Mesodermal cell (in vitro differentiated cells): ENCODE data around the gene HABP2.

Experiments
- H3K27ac ChIP-seq: 2 replicates; pipeline ENCODE4 v1.7.0; 2013; ENCODE audit warnings: mild to moderate bottlenecking, low read depth, low read length, moderate library complexity; ENCODE audit not compliant: severe bottlenecking
- H3K36me3 ChIP-seq: 2 replicates; pipeline ENCODE4 v1.7.1; 2013; ENCODE audit warnings: mild to moderate bottlenecking, low read length, moderate library complexity; ENCODE audit not compliant: control insufficient read depth, insufficient read depth
- H3K4me1 ChIP-seq: one replicate; pipeline ENCODE4 v1.7.1; 2013; ENCODE audit warnings: mild to moderate bottlenecking, low read length; ENCODE audit not compliant: insufficient read depth, control insufficient read depth, poor library complexity, severe bottlenecking
- H3K4me3 ChIP-seq: 2 replicates; pipeline ENCODE4 v1.7.0; 2013; ENCODE audit warnings: low read length, control low read depth, mild to moderate bottlenecking; ENCODE audit not compliant: insufficient read depth, poor library complexity, severe bottlenecking; ENCODE audit errors: extremely low read depth
- H3K9me3 ChIP-seq: 2 replicates; pipeline ENCODE4 v1.7.1; 2013; ENCODE audit warnings: mild to moderate bottlenecking, low read length, moderate library complexity; ENCODE audit not compliant: control insufficient read depth
- WGBS, 2 experiments: methylation state at CpG; one replicate each; pipeline ENCODE4 v1.1.5; 2013; ENCODE audit warnings: missing lambda C conversion rate in 2 of 2; ENCODE audit not compliant: insufficient coverage in 2 of 2; 5-methylcytosine and 5-hydroxymethylcytosine counted together

The HABP2 gene

DNA sequence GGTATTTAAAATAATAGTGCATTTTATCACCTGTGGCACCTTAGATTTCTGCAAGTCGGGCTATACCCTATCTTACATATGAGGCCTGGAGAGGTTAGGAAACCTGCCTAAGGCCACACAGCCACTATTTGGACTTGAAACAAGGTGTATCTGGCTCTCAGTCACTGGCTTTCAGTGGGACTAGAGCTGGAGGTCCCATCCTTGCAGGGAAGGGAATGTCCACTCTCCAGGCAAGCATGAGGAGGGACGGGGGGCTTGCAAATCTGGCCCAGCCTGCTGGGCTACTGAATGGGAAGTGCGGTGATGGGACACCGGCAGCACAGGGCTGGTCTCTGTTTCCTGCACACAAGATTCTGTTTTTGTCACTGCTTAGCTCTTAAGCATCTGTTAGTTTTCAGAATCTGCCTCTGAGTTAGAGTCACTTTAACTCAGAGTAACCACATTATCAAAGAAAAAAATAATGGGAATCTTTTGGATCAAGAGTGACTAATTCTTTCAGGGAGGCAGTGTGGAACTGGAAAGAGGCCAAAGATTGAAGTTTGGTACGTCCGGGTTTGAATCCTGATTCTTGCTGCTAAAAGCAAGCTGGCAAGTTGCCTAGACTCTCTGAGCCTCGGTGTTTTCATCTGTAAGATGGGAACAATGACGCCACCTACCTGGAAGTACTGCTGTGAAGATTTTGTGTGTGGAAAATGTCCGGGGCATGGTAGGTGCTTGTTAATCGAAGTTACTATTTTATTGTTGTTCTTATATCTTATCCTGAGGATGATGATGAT is 33.8 kb upstream of the HABP2 start:
- H3K36me3 ChIP-seq, result no peaks in the 10 kb centered on the region
- H3K4me3 ChIP-seq, result no peak overlapping the region
- no peaks in the 10 kb centered on the region for H3K9me3 ChIP-seq
- H3K4me1 ChIP-seq, result no peaks in the 10 kb centered on the region
- 92 to 96% methylated on average over 7 to 10 of the region's 10 CpGs for WGBS, 2 experiments
- no peak overlapping the region for H3K27ac ChIP-seq

DNA sequence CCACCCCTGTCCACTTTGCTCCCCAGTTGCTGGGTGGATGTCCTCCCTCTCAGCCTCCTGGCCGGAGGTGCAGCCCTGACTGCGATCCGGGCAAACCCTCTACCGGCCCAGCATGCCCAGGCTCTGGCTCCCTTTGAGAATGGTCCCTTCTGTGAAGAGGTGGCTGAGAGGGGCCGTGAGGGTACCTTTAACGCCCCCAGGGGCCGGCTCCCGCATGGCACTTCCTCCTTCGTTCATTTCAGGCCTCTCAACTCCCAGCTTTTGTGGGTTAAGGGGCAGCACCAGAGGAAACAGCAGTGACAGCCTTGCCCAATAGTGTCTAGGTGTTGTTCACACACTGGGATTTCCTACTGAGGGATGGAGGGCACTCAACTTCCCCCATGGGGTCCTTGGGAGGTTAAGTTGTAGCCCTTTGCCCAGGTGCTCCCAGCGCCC is 33.2 kb upstream of the HABP2 start:
- Histone ChIP-seq H3K36me3 (no peaks in the 10 kb centered on the region), H3K27ac (no peak overlapping the region), H3K4me3 (no peak overlapping the region), H3K4me1 (peaks cover 6% of the 10 kb centered on the region), H3K9me3 (no peaks in the 10 kb centered on the region)
- 88 to 97% methylated on average over 8 to 9 of the region's 10 CpGs for WGBS, 2 experiments

- H3K4me3 ChIP-seq, result no peak overlapping the region
- H3K9me3 ChIP-seq, result no peaks in the 10 kb centered on the region
- WGBS, 2 experiments, result 87 to 94% methylated on average over 2 of the region's 2 CpGs
Measured at GRCh38 chr10:113520261-113520660, 32.6 kb upstream of the HABP2 start.

DNA sequence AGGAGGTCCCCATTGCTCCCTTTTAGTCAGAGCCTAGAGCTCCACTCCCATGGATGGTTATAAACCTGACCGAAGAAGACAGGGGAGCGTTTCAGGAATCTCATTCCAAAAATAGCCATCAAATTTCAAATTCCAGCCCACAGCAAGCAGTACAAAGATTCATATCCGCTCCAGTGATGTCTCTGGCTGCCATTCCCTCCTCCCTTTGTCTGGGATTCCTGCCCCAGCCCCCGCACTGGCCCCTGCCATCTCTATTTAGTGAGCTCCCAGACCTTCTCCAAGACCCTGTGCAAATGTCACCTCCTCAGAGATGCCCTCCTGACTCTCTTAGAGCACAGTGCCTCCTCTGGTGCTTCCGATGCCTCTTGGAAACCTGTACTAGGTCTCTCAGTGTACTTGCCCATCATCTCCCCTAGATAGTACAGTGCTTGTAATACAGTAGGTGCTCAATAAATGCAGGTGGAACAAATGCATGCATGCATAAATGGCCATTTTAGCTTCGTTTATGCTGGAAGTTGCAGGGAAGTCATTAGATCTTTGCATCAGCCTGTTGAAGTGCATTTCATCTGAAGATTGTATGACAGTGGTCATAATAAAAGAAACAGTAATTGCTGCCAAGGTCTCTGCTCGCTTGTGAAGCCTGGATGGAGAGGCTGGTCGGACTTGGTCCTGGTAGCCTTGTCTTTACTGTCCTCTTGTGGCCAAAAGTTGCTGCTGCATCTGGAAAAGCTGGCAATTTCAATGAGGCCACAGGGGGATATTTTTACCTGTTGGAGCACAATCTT is 32.0 kb upstream of the HABP2 start:
- Histone ChIP-seq H3K27ac (no peak overlapping the region), H3K9me3 (no peaks in the 10 kb centered on the region), H3K36me3 (no peaks in the 10 kb centered on the region), H3K4me1 (peaks cover 12% of the 10 kb centered on the region), H3K4me3 (no peak overlapping the region)
- WGBS, 2 experiments, result 29 to 61% methylated on average over 4 to 8 of the region's 8 CpGs

More at GRCh38 chr10:113520261-113520660, 32.6 kb upstream of the HABP2 start:
- H3K4me1 ChIP-seq, result peaks cover 9% of the 10 kb centered on the region
- H3K36me3 ChIP-seq, result no peaks in the 10 kb centered on the region
- H3K27ac ChIP-seq, result no peak overlapping the region

DNA sequence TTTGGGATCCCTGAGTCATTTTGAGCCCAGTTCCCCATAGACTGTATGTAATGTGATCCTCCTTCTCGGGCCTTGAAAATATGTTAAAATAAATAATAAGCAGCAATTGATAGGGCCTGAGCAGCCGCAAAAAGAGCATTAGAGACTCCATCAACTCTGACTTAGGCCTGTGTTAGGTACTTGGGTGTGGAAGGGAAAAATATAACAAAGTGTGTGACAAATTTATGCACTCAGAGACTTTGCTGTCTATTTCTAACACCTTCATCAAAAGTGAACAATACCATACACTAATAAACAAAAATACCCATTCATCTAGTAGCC is 31.4 kb upstream of the HABP2 start:
- H3K4me3 ChIP-seq, result no peak overlapping the region
- H3K36me3 ChIP-seq, result no peaks in the 10 kb centered on the region
- no peak overlapping the region for H3K27ac ChIP-seq
- H3K9me3 ChIP-seq, result no peaks in the 10 kb centered on the region
- WGBS, 2 experiments, result 0 to 100% methylated on average over 1 of the region's 2 CpGs
- peaks cover 12% of the 10 kb centered on the region for H3K4me1 ChIP-seq

- H3K4me1 ChIP-seq, result peaks cover 12% of the 10 kb centered on the region
- 94 to 100% methylated on average over 1 to 4 of the region's 4 CpGs for WGBS, 2 experiments
- H3K9me3 ChIP-seq, result no peaks in the 10 kb centered on the region
- no peak overlapping the region for H3K27ac ChIP-seq
- H3K36me3 ChIP-seq, result no peaks in the 10 kb centered on the region
- no peak overlapping the region for H3K4me3 ChIP-seq
Measured at GRCh38 chr10:113522460-113522859, 30.4 kb upstream of the HABP2 start.

GRCh38 chr10:113523071-113523470 is 29.8 kb upstream of the HABP2 start:
- H3K4me1 ChIP-seq, result peaks cover 12% of the 10 kb centered on the region
- H3K27ac ChIP-seq, result no peak overlapping the region
- WGBS, 2 experiments, result 83% methylated on average over 5 of the region's 5 CpGs
- no peak overlapping the region for H3K4me3 ChIP-seq
- H3K36me3 ChIP-seq, result no peaks in the 10 kb centered on the region
- no peaks in the 10 kb centered on the region for H3K9me3 ChIP-seq

DNA sequence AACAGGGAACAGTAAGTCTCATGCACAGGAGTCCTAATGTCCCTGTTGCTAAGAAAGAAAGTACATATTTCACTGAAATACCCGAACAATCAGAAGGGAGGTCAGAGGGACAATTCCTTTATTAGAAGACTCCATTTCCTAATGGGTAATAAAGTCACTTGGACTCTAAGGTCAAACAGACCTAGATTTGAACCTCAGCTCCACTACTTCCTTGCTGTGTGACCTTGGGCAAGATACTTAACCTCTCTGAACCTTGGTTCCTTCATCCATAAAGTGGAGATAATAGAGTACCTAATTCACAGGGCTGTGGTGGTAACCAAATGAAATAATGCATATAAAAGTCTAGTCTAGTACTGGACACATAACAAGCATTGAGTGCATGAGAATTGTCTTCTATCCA is 29.2 kb upstream of the HABP2 start:
- Histone ChIP-seq H3K27ac (no peak overlapping the region), H3K4me3 (no peak overlapping the region)
- WGBS, 2 experiments, result 100% methylated on average over 1 of the region's 1 CpG; no CpG with 5 or more reads in 1 of the 2 experiments

GRCh38 chr10:113524120-113524519 is 28.7 kb upstream of the HABP2 start:
- Histone ChIP-seq H3K9me3 (no peaks in the 10 kb centered on the region), H3K27ac (no peak overlapping the region), H3K4me1 (peaks cover 13% of the 10 kb centered on the region), H3K4me3 (no peak overlapping the region), H3K36me3 (no peaks in the 10 kb centered on the region)
- 30 to 52% methylated on average over 2 of the region's 3 CpGs for WGBS, 2 experiments

More for the DNA sequence above, 29.2 kb upstream of the HABP2 start:
- no peaks in the 10 kb centered on the region for H3K36me3 ChIP-seq
- no peaks in the 10 kb centered on the region for H3K9me3 ChIP-seq
- peaks cover 12% of the 10 kb centered on the region for H3K4me1 ChIP-seq

- Histone ChIP-seq H3K4me3 (no peak overlapping the region), H3K27ac (no peak overlapping the region), H3K36me3 (no peaks in the 10 kb centered on the region), H3K4me1 (peaks cover 16% of the 10 kb centered on the region), H3K9me3 (no peaks in the 10 kb centered on the region)
- 72 to 87% methylated on average over 6 of the region's 11 CpGs for WGBS, 2 experiments
Measured at GRCh38 chr10:113524539-113525490, 28.0 kb upstream of the HABP2 start.
